MG63 (cell line): ENCODE data around the gene DACT1. TPM values are rescaled to one million over a fixed set of nuclear protein-coding genes. Genes with fewer than 3 reads are reported as not detected.
"Not testable (repeated sequence)": the region's sequence is repeated elsewhere in the genome, so short reads cannot be mapped to it uniquely, and the experiment has no call there.

Source experiments
- DNase-seq: peaks from one replicate; pipeline ENCODE4 v3.0.0-alpha.2; 2020
- H3K27me3 ChIP-seq: fragments of 250-450 bp; sonication (Bioruptor Pico); 2 replicates; pipeline ENCODE4 v1.5.1; 2020; ENCODE audit warnings: mild to moderate bottlenecking, moderate library complexity
- H3K36me3 ChIP-seq: fragments of 250-450 bp; sonication (Bioruptor Pico); 2 replicates; pipeline ENCODE4 v1.5.1; 2020; ENCODE audit warnings: mild to moderate bottlenecking, moderate library complexity
- H3K4me3 ChIP-seq: fragments of 250-450 bp; sonication (Bioruptor Pico); 2 replicates; pipeline ENCODE4 v1.5.1; 2020; ENCODE audit warnings: mild to moderate bottlenecking, moderate library complexity
- H3K9me3 ChIP-seq: fragments of 250-450 bp; sonication (Bioruptor Pico); 2 replicates; pipeline ENCODE4 v1.5.1; 2020; ENCODE audit warnings: mild to moderate bottlenecking, moderate library complexity
- total RNA-seq: library from RNA; depleted of rRNA; stranded (reverse); fragments of >200 nt; shearing (Covaris generic); gene quantifications from 2 replicates; pipeline ENCODE4 v1.2.3, GENCODE V29; 2014; ENCODE audit warnings: low replicate concordance; rRNA removed

Gene DACT1, protein sequence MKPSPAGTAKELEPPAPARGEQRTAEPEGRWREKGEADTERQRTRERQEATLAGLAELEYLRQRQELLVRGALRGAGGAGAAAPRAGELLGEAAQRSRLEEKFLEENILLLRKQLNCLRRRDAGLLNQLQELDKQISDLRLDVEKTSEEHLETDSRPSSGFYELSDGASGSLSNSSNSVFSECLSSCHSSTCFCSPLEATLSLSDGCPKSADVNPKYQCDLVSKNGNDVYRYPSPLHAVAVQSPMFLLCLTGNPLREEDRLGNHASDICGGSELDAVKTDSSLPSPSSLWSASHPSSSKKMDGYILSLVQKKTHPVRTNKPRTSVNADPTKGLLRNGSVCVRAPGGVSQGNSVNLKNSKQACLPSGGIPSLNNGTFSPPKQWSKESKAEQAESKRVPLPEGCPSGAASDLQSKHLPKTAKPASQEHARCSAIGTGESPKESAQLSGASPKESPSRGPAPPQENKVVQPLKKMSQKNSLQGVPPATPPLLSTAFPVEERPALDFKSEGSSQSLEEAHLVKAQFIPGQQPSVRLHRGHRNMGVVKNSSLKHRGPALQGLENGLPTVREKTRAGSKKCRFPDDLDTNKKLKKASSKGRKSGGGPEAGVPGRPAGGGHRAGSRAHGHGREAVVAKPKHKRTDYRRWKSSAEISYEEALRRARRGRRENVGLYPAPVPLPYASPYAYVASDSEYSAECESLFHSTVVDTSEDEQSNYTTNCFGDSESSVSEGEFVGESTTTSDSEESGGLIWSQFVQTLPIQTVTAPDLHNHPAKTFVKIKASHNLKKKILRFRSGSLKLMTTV
- total RNA-seq: 0.27 and 2.6 TPM in 2 replicates

DNA sequence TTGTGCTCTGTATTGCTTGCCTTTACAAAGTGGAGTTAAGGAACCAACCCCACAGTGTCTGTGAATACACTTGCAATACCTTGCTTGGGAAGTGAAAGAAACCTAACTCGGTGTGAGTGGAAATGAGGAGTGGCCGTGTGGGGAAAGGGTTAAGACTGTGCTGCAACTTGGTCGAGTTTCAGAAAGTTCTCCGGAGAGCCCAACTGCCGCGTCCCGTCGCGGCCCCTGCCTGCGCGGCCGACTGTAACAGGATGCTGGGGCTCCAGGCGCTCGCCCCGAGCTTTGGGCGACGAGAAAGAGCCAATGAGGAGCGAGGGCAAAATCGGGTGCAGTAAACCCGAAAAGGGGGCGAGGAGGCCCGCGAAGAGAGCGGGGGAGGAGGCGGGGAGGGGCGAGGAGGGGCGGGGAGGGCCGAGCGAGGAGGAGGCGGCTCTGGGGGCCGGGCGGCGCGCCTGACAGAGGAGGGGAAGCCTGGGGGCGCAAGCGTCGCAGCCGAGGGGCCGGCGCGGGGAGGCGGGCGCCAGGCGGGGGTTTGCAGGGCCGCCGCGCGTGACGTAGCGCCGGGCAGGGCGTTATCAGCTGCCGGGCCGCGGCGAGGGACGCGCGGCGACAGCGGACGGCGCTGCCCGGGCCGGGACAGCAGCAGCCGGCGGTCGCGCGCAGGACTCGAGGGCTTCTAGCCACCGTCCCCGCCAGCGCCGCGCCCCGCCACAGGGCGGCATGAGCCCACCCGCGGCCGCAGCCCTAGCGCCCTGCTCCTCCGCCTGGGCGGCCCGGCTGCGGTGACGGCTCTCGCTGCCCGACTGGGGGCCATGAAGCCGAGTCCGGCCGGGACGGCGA is at the start of gene DACT1:
Gene DACT1 (plus strand): TSS at position 572 of the 840 bp plus-strand sequence. CDS start 241 bp downstream, at position 813.
- H3K4me3 ChIP-seq: peak within 1 kb of the TSS; percentile 46

DNA sequence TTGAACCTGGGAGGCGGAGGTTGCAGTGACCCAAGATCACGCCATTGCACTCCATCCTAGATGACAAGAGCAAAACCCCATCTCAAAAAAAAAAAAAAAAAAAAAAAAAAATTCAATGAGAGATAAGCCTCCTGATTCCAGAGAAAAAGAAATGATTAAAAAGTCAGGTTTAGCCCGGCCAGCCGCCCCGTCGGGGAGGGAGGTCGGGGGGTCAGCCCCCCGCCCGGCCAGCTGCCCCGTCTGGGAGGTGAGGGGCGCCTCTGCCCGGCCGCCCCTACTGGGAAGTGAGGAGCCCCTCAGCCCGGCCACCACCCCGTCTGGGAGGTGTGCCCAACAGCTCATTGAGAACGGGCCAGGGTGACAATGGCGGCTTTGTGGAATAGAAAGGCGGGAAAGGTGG is 49.4 kb upstream of the DACT1 start:
- H3K9me3 ChIP-seq, H3K27me3 ChIP-seq, H3K36me3 ChIP-seq, H3K4me3 ChIP-seq, DNase-seq: not testable (repeated sequence)

More for the DNA sequence above, at the start of gene DACT1:
- H3K27me3 ChIP-seq: no peaks in the 10 kb centered on the region
- H3K9me3 ChIP-seq: no peaks in the 10 kb centered on the region
- no peaks in the 10 kb centered on the region for H3K36me3 ChIP-seq
- DNase-seq: peak; percentile 38

DNA sequence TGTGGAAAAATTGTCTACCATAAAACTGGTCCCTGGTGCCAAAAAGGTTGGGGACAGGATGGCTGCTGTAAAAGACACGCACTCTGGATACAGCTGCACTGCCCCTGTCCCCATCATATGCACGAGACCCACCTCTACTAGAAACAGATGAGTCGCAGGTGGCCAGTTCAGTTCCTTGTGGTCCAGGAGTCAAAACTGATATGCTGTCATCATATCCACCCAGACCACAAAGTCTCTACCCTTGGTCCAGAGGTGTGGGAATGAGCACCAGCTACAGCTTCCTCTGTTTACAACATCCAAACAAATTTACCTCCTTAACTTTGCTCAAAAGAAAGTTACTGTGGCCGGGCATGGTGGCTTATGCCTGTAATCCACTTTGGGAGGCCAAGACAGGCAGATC is 43.8 kb upstream of the DACT1 start:
- no peak for DNase-seq

DNA sequence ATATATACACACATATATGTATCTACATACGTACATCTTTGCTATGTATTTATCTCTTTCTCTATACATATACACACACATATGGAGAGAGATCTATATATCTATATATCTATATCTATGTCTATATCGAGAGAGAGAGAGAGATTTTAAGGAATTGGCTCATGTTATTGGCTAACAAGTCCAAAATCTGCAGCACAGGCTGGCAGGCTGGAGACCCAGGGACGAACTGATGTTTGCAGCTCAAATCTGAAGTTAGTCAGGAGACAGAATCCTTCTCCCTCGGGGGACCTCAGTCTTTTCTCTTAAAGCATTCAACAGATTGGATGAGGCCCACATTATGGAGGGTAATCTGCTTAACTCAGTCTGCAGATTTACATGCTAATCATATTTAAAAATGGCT is 40.7 kb upstream of the DACT1 start:
- Histone ChIP-seq H3K27me3 (no peaks in the 10 kb centered on the region), H3K9me3 (no peaks in the 10 kb centered on the region), H3K36me3 (no peaks in the 10 kb centered on the region), H3K4me3 (no peak overlapping the region)
- DNase-seq: no peak

More for the DNA sequence above, 43.8 kb upstream of the DACT1 start:
- Histone ChIP-seq H3K9me3 (no peaks in the 10 kb centered on the region), H3K36me3 (no peaks in the 10 kb centered on the region), H3K4me3 (no peak overlapping the region), H3K27me3 (no peaks in the 10 kb centered on the region)

DNA sequence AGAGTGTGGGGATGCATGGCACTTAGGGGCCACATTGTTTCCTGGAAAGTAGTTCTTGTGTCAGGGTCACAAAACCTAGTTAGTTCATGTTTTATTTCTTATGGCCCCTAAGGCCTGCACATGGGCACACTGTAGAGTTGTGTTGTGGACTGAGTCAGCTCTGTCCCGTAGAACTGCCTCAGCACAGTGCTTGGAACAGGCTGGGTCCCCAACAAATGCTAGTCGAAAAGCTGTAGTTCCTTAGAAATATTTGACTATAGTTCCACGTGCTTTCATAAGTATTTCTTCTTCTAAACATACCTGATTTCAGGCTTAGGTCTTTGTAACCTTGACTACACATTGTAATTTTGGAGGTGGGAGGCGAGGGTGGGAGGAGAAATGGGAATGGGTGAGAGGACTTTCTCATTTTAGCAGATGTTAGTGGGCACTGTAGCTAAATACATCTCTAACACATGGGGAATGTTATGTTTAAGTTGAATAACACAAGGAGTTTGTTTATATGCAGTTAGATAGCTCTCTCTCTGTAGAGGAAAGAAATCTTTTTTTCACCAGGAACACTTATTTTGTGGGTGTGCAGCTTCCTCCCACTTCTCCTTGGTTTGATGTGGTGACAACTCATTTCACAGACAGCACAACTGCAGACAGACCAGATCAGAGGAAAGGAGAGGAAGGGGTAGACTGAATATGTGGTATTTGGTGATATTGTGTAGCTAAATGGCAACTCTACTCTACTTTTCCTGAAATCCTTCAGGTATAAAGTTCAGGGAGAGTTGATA is 39.5 kb upstream of the DACT1 start:
- no peaks in the 10 kb centered on the region for H3K27me3 ChIP-seq
- no peak overlapping the region for H3K4me3 ChIP-seq
- DNase-seq: no peak
- no peaks in the 10 kb centered on the region for H3K36me3 ChIP-seq
- no peaks in the 10 kb centered on the region for H3K9me3 ChIP-seq

DNA sequence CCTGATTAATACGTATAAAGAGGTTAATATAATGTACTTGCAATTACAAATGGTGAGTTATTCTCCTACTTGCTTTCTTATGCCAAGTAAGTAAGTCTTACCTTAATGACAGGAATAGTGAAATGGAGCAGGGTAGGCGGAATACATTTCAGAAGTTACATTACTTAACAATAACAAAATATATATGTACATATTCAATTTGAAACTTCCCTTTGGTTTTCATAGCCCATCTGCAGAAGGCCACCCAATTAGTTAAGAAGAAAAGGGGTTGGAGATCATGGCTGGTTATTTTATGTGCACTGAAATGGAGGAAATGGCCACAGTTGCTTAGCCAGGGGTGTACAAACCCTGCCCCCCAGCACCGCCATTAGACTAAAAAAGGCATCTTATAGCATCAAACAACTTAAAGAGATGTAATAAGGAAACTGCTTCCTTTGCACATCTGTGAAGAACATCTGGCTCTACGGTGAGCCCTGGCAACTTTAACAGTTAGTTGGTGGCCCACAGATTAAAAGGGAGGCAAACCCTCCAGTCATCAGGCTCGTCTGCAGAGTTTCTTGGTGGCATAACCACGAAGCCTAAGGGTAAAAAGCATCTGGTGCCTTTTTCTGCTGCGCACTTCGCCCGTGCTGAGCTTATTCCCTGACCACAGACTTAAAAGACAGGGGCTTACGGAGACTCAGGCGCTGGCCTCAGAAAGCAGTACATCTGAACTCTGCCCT is 38.8 kb upstream of the DACT1 start:
- Histone ChIP-seq H3K4me3 (no peak overlapping the region), H3K36me3 (no peaks in the 10 kb centered on the region), H3K27me3 (no peaks in the 10 kb centered on the region), H3K9me3 (no peaks in the 10 kb centered on the region)
- DNase-seq: no peak

DNA sequence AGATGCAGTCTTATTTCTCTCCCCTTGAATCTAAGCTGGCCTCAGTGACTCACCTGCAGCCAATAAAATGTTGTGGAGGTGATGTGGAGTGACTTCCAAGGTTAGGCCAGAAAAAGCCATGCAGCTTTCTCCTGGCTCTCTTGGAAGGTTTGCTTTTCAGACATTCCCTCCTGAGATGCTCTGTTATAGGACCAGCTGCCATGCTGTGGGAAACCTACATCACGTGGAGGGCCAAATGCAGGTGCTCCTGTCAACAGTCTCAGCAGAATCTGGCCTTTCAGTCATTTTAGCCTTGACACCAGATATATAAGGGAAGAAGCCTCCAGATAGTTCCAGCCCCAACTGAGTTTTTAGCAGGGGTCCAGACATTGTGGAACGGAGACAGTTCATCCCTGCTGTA is 38.1 kb upstream of the DACT1 start:
- Histone ChIP-seq H3K27me3 (no peaks in the 10 kb centered on the region), H3K9me3 (no peaks in the 10 kb centered on the region), H3K36me3 (no peaks in the 10 kb centered on the region), H3K4me3 (no peak overlapping the region)
- no peak for DNase-seq

DNA sequence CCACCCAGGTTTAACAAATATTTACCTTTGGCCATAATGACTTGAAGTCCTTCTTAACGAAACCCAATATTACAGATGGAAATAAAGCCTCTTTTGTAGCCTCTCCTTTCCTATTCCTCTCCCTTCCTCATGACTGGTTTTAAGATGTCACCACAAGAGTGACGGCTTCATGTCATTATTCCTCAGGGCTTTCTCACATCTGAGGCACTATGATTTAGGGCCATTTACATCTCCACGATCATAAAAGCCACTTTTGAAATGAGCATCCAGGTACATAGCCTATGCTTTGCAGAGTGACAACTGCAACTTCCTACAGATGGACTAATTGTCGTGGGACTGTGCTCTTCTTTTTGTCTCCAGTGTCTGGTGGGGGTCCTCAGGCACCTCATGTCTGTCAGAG is 32.3 kb upstream of the DACT1 start:
- H3K36me3 ChIP-seq: no peaks in the 10 kb centered on the region
- H3K27me3 ChIP-seq: no peaks in the 10 kb centered on the region
- H3K9me3 ChIP-seq: no peaks in the 10 kb centered on the region
- no peak overlapping the region for H3K4me3 ChIP-seq
- DNase-seq: no peak

DNA sequence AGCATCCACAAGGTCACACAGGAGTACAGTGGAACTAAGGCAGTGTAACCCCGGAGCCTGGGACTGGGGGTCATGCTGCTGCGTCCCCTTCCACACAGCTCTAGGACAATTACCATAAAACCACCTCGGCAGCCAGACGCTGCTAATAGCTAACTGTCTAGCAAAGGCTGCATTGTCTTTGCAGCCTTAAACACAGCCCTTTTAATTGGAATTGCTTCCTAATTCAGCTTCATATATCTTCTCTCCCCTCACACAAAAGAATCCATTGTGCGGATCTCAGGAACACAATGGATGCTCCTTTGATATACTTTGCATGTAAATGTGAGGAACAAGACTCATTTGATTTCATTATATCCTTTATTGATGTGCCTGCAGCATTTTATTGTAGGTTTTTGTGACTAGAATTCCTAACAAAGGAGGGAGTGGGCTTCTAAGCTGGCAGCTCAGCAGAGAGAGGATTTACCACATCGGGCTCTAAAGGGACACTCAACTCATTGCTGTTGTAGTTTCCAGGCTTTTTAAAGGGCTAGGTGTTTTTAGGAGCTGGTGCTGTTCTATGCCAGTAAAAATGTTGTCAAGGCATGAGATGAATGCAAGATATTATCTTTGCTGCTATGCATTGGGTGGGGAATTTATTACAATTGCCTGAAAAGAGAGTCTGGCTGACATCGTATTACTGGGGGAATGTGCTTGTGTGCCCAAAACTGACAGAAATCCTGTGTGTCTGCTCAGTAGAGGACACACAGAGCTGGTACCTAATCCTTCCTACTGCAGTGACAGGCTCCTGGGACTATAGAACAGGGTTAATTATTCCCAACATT is 30.4 kb upstream of the DACT1 start:
- H3K9me3 ChIP-seq: no peaks in the 10 kb centered on the region
- no peak for DNase-seq
- H3K4me3 ChIP-seq: no peak overlapping the region

DNA sequence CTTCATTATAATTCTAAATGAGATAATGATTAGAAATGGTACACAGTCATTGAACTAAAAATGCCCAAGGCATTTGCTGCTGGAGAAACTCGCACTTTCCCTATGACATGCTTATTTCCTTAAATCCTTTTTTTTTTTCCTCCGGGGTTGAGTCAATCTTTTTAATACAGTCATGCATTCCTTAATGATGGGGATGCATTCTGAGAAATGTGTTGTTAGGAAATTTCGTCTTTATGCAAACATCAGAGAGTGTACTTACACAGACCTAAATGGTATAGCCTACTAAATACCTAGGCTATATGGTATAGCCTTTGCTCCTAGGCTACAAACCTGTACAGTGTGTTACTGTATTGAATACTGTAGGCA is 29.8 kb upstream of the DACT1 start:
- Histone ChIP-seq H3K27me3 (no peaks in the 10 kb centered on the region), H3K36me3 (no peaks in the 10 kb centered on the region), H3K9me3 (no peaks in the 10 kb centered on the region), H3K4me3 (no peak overlapping the region)
- no peak for DNase-seq

More for the DNA sequence above, 30.4 kb upstream of the DACT1 start:
- H3K27me3 ChIP-seq: no peaks in the 10 kb centered on the region
- no peaks in the 10 kb centered on the region for H3K36me3 ChIP-seq

DNA sequence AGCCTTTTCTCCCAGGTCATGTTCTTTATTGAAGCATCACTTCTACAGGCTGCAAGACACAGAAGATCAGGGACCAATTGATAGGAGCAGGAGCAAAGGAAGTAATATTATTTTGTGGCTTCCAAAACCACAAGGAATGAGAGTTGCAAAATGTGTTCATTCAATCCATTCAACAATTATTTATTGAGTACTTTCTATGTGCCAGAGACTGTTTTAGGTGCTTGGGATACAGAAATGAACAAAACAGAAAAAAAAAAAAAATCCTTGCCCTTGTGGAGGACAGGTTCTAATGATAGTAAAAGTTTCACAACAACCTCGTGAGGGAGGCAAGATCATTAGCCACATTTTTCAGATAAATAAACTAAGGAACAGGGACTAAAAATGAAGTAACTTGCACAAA is 20.1 kb upstream of the DACT1 start:
- Histone ChIP-seq H3K27me3 (no peaks in the 10 kb centered on the region), H3K36me3 (no peaks in the 10 kb centered on the region), H3K4me3 (no peak overlapping the region), H3K9me3 (no peaks in the 10 kb centered on the region)
- no peak for DNase-seq

DNA sequence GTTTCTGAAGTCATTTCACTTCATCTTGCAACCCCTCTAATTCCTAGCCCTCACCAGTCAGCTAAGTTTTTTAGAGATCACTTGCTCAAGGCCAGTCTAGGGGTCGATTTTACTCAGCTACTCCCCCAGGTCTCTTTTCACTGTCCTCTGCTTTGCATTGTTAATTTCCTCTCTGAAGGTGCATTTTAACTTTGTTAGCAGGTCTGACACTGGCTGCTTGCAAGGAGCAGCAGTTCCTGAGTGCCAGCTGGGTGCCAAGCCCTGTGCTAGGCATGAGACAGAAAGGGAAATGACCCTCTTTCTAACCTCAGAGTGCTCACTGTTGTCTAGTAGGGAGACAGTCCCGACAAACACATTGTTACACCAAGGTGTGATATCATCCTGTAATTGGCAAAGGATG is 17.8 kb upstream of the DACT1 start:
- Histone ChIP-seq H3K36me3 (no peaks in the 10 kb centered on the region), H3K27me3 (no peaks in the 10 kb centered on the region), H3K4me3 (no peak overlapping the region), H3K9me3 (no peaks in the 10 kb centered on the region)
- DNase-seq: no peak

DNA sequence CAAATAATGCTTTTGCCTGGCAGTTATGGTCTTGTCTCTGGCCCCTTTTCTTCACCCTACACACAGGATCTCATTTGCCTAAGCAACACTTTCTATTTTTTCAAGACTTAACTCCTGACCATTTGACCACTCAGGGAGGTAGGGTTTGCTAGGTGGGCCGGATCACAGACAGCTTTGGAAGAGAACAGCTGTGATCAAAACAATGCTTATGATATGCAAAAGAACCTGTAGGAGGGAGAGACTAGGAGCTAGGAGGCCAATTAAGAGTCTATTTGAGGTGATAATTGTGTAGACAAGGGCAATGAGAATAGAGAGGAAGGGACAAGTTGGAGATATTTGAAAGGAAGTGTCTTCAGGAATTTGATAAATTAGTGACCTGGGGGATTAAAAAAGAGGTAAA is 12.3 kb upstream of the DACT1 start:
- H3K4me3 ChIP-seq: no peak overlapping the region
- no peaks in the 10 kb centered on the region for H3K27me3 ChIP-seq
- H3K36me3 ChIP-seq: no peaks in the 10 kb centered on the region
- no peak for DNase-seq
- H3K9me3 ChIP-seq: no peaks in the 10 kb centered on the region

DNA sequence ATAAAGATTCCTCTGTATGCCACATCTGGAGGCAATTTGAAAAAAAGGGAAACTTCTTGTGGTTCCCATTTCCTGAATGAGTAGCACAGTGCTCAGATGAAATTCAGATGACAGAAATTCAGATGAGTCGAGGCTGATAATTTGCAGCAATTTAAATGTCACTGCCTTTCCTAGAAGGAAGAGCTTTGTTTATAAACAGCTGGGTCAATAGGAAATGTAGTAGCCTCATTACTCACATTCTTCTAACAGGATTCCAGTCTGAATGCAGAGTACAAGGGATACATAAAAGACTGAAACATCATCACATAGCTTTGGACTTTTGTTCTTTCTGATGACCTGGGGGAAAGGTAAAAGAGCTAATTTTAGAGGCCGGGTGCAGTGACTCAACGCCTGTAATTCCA is 11.3 kb upstream of the DACT1 start:
- H3K36me3 ChIP-seq: no peaks in the 10 kb centered on the region
- no peaks in the 10 kb centered on the region for H3K27me3 ChIP-seq
- DNase-seq: no peak
- H3K9me3 ChIP-seq: no peaks in the 10 kb centered on the region
- H3K4me3 ChIP-seq: no peak overlapping the region

DNA sequence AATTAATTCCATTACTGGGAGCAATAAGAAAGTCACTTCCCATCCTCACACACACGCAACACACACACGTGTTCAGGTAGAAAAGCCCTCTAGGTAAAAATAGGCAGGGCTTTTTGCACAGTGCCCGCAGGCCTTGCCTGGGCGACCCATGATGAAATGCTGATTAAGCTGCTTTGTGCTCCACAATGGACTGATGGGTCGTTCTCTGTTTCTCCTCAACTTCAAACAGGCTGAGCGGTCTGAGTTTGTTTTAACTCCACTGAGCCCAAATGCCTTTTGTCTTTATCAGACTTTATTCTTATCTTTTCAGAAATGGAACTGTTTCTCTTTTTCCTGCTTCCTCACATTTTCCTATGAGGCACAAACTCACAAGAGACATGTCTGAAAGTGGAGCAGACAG is 9.4 kb upstream of the DACT1 start:
- Histone ChIP-seq H3K36me3 (no peaks in the 10 kb centered on the region), H3K27me3 (no peaks in the 10 kb centered on the region), H3K4me3 (no peak overlapping the region), H3K9me3 (no peaks in the 10 kb centered on the region)
- no peak for DNase-seq
